Measurements from ENCODE around the gene BHLHA9.

- TF ChIP-seq SREBF2 (IDR thresholded peaks at IDR 0.05) (no peak), POLR2A (IDR thresholded peaks at IDR 0.05; ENCODE audit: low read length) (no peak), CTCF (IDR thresholded peaks at IDR 0.05) (no peak), GATA3 (IDR thresholded peaks at IDR 0.05; ENCODE audit: borderline replicate concordance) (no peak), KDM5A (IDR thresholded peaks at IDR 0.05) (no peak), MAX (IDR thresholded peaks at IDR 0.05) (no peak)
Measured at GRCh38 chr17:1289695-1290094, 19.5 kb downstream of the BHLHA9 start.
